Fibroblast of lung (primary cell): Measurements from ENCODE around the gene ZNF346.

ENCODE experiments used
- CTCF ChIP-seq, 2 donors: IDR thresholded peaks in 1 of 2; conservative IDR thresholded peaks in 1 of 2; 1 replicate in 1 of 2; 2 replicates in 1 of 2; pipeline ENCODE4 v1.5.1; 2011 to 2012; ENCODE audit warnings: low read length in 2 of 2, control low read depth in 1 of 2, inconsistent platforms in 1 of 2, low read depth in 1 of 2, mild to moderate bottlenecking in 1 of 2
- EZH2 ChIP-seq: IDR thresholded peaks from 2 replicates; pipeline ENCODE4 v1.5.1; 2012; ENCODE audit warnings: low read length, control low read depth, mild to moderate bottlenecking; ENCODE audit errors: missing control alignments

DNA sequence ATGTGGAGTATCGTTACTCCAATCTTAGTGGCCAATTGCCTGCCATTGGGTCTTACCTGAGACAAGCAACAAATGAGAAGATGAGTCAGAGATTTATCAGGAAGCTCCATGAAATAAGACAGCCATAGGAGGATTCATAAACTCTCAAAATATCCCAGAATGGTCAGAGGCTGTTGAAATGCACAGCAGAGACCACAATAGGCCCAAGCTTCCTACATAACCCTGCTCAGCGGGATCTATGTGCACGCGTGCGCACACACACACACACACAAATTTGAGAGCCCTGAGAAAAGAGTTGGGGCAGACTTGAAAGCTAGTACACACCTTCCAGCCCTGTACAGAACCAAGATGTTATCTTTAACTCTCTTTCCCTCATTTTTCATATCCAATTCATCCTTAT, 25.7 kb upstream of the ZNF346 start:
- TF ChIP-seq CTCF (conservative IDR thresholded peaks at IDR 0.05 in 1 of 2, IDR thresholded peaks at IDR 0.05 in 1 of 2; ENCODE audit: low read depth in 1 of 2, low read length in 2 of 2) (no peak), EZH2 (no peak)
